H9 (cell line): ENCODE results near the gene CDH4. TPM values are rescaled to one million over a fixed set of nuclear protein-coding genes. Genes with fewer than 3 reads are reported as not detected.

Source experiments
- DNase-seq: peaks from one replicate; pipeline ENCODE4 v3.0.0-alpha.2; 2017
- H2AFZ ChIP-seq: one replicate; pipeline ENCODE4 v1.6.1; 2013; ENCODE audit warnings: mild to moderate bottlenecking, low read length, control low read depth, moderate library complexity
- H2AK5ac ChIP-seq: 2 replicates; pipeline ENCODE4 v1.6.1; 2013; ENCODE audit warnings: low read length, control low read depth, mixed read lengths; ENCODE audit not compliant: insufficient read length
- H2BK120ac ChIP-seq: one replicate; pipeline ENCODE4 v1.6.1; 2013; ENCODE audit warnings: low read depth, mild to moderate bottlenecking, low read length, control low read depth, inconsistent platforms; ENCODE audit not compliant: poor library complexity, severe bottlenecking
- H2BK12ac ChIP-seq: 2 replicates; pipeline ENCODE4 v1.6.1; 2013; ENCODE audit warnings: low read length, control low read depth, mixed read lengths, low read depth; ENCODE audit not compliant: insufficient read length
- H2BK15ac ChIP-seq: 2 replicates; pipeline ENCODE4 v1.6.1; 2013; ENCODE audit warnings: low read depth, low read length, control low read depth
- H2BK20ac ChIP-seq: one replicate; pipeline ENCODE4 v1.6.1; 2013; ENCODE audit warnings: low read depth, mild to moderate bottlenecking, low read length, control low read depth, inconsistent platforms; ENCODE audit not compliant: poor library complexity, severe bottlenecking
- H2BK5ac ChIP-seq: 2 replicates; pipeline ENCODE4 v1.6.1; 2013; ENCODE audit warnings: low read length, control low read depth, mixed read lengths; ENCODE audit not compliant: insufficient read length
- H3K14ac ChIP-seq: 2 replicates; pipeline ENCODE4 v1.6.1; 2013; ENCODE audit warnings: low read length, control low read depth; ENCODE audit not compliant: insufficient read depth
- H3K18ac ChIP-seq: 2 replicates; pipeline ENCODE4 v1.6.1; 2013; ENCODE audit warnings: low read depth, mild to moderate bottlenecking, mixed read lengths, low read length, control low read depth; ENCODE audit not compliant: insufficient read length
- H3K23ac ChIP-seq: 2 replicates; pipeline ENCODE4 v1.6.1; 2013; ENCODE audit warnings: low read length, control low read depth, mixed read lengths, low read depth; ENCODE audit not compliant: insufficient read length
- H3K23me2 ChIP-seq: 2 replicates; pipeline ENCODE4 v1.6.1; 2013; ENCODE audit warnings: low read depth, mild to moderate bottlenecking, mixed read lengths, low read length, control low read depth; ENCODE audit not compliant: insufficient read length, poor library complexity, severe bottlenecking
- H3K27ac ChIP-seq: 2 replicates; pipeline ENCODE4 v1.5.1; 2013; ENCODE audit warnings: low read length, control low read depth, mixed read lengths, low read depth; ENCODE audit not compliant: insufficient read length
- H3K27me3 ChIP-seq: 2 replicates; pipeline ENCODE4 v1.6.1; 2013; ENCODE audit warnings: low read length, control low read depth, inconsistent platforms; ENCODE audit not compliant: insufficient read depth
- H3K4ac ChIP-seq: 2 replicates; pipeline ENCODE4 v1.6.1; 2013; ENCODE audit warnings: low read depth, mild to moderate bottlenecking, control low read depth, inconsistent platforms, low read length, moderate library complexity
- H3K4me1 ChIP-seq: 2 replicates; pipeline ENCODE4 v1.6.1; 2013; ENCODE audit warnings: low read length, control low read depth, inconsistent platforms; ENCODE audit not compliant: insufficient read depth
- H3K4me2 ChIP-seq: 2 replicates; pipeline ENCODE4 v1.6.1; 2013; ENCODE audit warnings: low read length, control low read depth, mixed read lengths; ENCODE audit not compliant: insufficient read length, insufficient read depth
- H3K56ac ChIP-seq: 2 replicates; pipeline ENCODE4 v1.6.1; 2013; ENCODE audit warnings: low read depth, mild to moderate bottlenecking, mixed read lengths, low read length, control low read depth; ENCODE audit not compliant: insufficient read length
- H3K79me1 ChIP-seq: 2 replicates; pipeline ENCODE4 v1.6.1; 2013; ENCODE audit warnings: low read depth, mild to moderate bottlenecking, moderate library complexity, low read length, control low read depth, inconsistent platforms; ENCODE audit not compliant: insufficient read depth, poor library complexity, severe bottlenecking
- H3K79me2 ChIP-seq: 2 replicates; pipeline ENCODE4 v1.6.1; 2013; ENCODE audit warnings: low read length, control low read depth, inconsistent platforms; ENCODE audit not compliant: insufficient read depth
- H3K9ac ChIP-seq: 2 replicates; pipeline ENCODE4 v1.6.1; 2013; ENCODE audit warnings: low read length, control low read depth, mixed read lengths; ENCODE audit not compliant: insufficient read length; ENCODE audit errors: extremely low read depth
- H3K9me3 ChIP-seq: one replicate; pipeline ENCODE4 v1.6.1; 2013; ENCODE audit warnings: low read depth, low read length, inconsistent platforms; ENCODE audit not compliant: control insufficient read depth
- H3T11ph ChIP-seq: one replicate; pipeline ENCODE4 v1.6.1; 2013; ENCODE audit warnings: mild to moderate bottlenecking, low read length, control low read depth, inconsistent platforms
- H4K20me1 ChIP-seq: one replicate; pipeline ENCODE4 v1.6.1; 2013; ENCODE audit not compliant: control insufficient read depth, insufficient read length, insufficient read depth
- H4K5ac ChIP-seq: 2 replicates; pipeline ENCODE4 v1.6.1; 2013; ENCODE audit warnings: low read depth, mild to moderate bottlenecking, mixed read lengths, low read length, control low read depth; ENCODE audit not compliant: insufficient read length
- H4K8ac ChIP-seq: replicated peaks from 2 replicates; pipeline ENCODE4 v1.6.1; 2013; ENCODE audit warnings: low read length, control low read depth, mixed read lengths, low read depth; ENCODE audit not compliant: insufficient read length
- H4K91ac ChIP-seq: 2 replicates; pipeline ENCODE4 v1.6.1; 2013; ENCODE audit warnings: low read depth, mild to moderate bottlenecking, moderate library complexity, mixed read lengths, low read length, control low read depth; ENCODE audit not compliant: insufficient read length
- H3K27ac Mint-ChIP-seq, 3 experiments: 2 replicates in 2 of 3; 3 replicates in 1 of 3; pipeline ENCODE4 v1.8.0; 2020 to 2021; ENCODE audit warnings: mixed read lengths in 3 of 3, mild to moderate bottlenecking in 1 of 3, moderate library complexity in 1 of 3
- H3K27me3 Mint-ChIP-seq: 2 replicates; pipeline ENCODE4 v1.8.0; 2021; ENCODE audit warnings: low read depth, mild to moderate bottlenecking, moderate library complexity, mixed read lengths
- H3K36me3 Mint-ChIP-seq, 3 experiments: 2 replicates in 2 of 3; 3 replicates in 1 of 3; pipeline ENCODE4 v1.8.0; 2020 to 2021; ENCODE audit warnings: low read depth in 3 of 3, mixed read lengths in 3 of 3; ENCODE audit not compliant: insufficient read depth in 1 of 3
- H3K4me1 Mint-ChIP-seq, 2 experiments: 2 replicates each; pipeline ENCODE4 v1.8.0; 2020; ENCODE audit warnings: mixed read lengths in 2 of 2
- H3K4me3 Mint-ChIP-seq, 2 experiments: 2 replicates in 1 of 2; 3 replicates in 1 of 2; pipeline ENCODE4 v1.8.0; 2020 to 2021; ENCODE audit warnings: mild to moderate bottlenecking in 2 of 2, mixed read lengths in 2 of 2, moderate library complexity in 1 of 2
- H3K9me3 Mint-ChIP-seq, 2 experiments: 2 replicates in 1 of 2; 3 replicates in 1 of 2; pipeline ENCODE4 v1.8.0; 2020; ENCODE audit warnings: mild to moderate bottlenecking in 2 of 2, mixed read lengths in 2 of 2, moderate library complexity in 1 of 2
- WGBS: extraction: QIAGEN DNeasy Blood & Tissue Kit; methylation state at CpG from one replicate; pipeline ENCODE4 v1.1.7; 2013; ENCODE audit warnings: missing lambda C conversion rate, low lambda C conversion rate, mixed read lengths; ENCODE audit not compliant: insufficient read length; ENCODE audit errors: extremely low coverage; 5-methylcytosine and 5-hydroxymethylcytosine counted together
- total RNA-seq: library from RNA; stranded (reverse); gene quantifications from 2 replicates; pipeline ENCODE4 v1.2.1, GENCODE V29; 2021
- TF ChIP-seq, protein P1 (sequence below): fragments of 200-600 bp; sonication (generic); conservative IDR thresholded peaks from 3 replicates; pipeline ENCODE4 v1.8.0; 2021; ENCODE audit warnings: antibody characterized with exemption, mild to moderate bottlenecking

The CDH4 gene
- total RNA-seq, 1 experiment from 2014 or later, result 3.0 TPM

- Histone ChIP-seq H2AK5ac (no peak overlapping the region), H4K5ac (no peak overlapping the region), H4K20me1 (no peaks in the 10 kb centered on the region), H3K27ac (no peak overlapping the region), H3K4ac (no peak overlapping the region), H3K9me3 (no peaks in the 10 kb centered on the region), H3K79me1 (no peaks in the 10 kb centered on the region), H3K4me2 (no peak overlapping the region), H2BK120ac (no peak overlapping the region), H3K14ac (no peak overlapping the region; the same call in 1 of the 2 replicates), H3K23me2 (no peaks in the 10 kb centered on the region), H3K9ac (no peak overlapping the region), H3K27me3 (peaks cover 2% of the 10 kb centered on the region; the same call in 1 of the 2 replicates), H3K56ac (no peak overlapping the region), H2BK5ac (no peak overlapping the region), H3K18ac (no peak overlapping the region), H2BK20ac (no peak overlapping the region), H4K8ac (no peak overlapping the region), H3T11ph (no peak overlapping the region), H3K23ac (no peak overlapping the region), H3K79me2 (no peaks in the 10 kb centered on the region), H2AFZ (no peak overlapping the region), H4K91ac (no peak overlapping the region), H2BK15ac (no peak overlapping the region), H3K4me1 (no peaks in the 10 kb centered on the region), H2BK12ac (no peak overlapping the region)
- peak overlapping the region in 1 of 3 experiments; percentile 62; a peak in 1 of 7 replicates for H3K27ac Mint-ChIP-seq
- H3K27me3 Mint-ChIP-seq, result peaks cover 16% of the 10 kb centered on the region
- H3K4me1 Mint-ChIP-seq, result peaks cover 2 to 7% of the 10 kb centered on the region in 2 experiments; a peak in 3 of 4 replicates
- no peak overlapping the region for H3K4me3 Mint-ChIP-seq
- no peaks in the 10 kb centered on the region for H3K36me3 Mint-ChIP-seq
- TF ChIP-seq, protein P1, sequence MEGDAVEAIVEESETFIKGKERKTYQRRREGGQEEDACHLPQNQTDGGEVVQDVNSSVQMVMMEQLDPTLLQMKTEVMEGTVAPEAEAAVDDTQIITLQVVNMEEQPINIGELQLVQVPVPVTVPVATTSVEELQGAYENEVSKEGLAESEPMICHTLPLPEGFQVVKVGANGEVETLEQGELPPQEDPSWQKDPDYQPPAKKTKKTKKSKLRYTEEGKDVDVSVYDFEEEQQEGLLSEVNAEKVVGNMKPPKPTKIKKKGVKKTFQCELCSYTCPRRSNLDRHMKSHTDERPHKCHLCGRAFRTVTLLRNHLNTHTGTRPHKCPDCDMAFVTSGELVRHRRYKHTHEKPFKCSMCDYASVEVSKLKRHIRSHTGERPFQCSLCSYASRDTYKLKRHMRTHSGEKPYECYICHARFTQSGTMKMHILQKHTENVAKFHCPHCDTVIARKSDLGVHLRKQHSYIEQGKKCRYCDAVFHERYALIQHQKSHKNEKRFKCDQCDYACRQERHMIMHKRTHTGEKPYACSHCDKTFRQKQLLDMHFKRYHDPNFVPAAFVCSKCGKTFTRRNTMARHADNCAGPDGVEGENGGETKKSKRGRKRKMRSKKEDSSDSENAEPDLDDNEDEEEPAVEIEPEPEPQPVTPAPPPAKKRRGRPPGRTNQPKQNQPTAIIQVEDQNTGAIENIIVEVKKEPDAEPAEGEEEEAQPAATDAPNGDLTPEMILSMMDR, result no peak
- WGBS, result no CpG with 5 or more reads among the region's 31 CpGs
- H3K9me3 Mint-ChIP-seq, result no peaks in the 10 kb centered on the region
- DNase-seq, result no peak
Observed at GRCh38 chr20:61878478-61879302, 626.6 kb downstream of the CDH4 start.
